SK-N-SH treated with all-trans-retinoic acid at 6 μM for 48 hours (cell line): ENCODE results near the gene LGI2.

Experiments used
- CREB5 ChIP-seq: fragments of 250-450 bp; sonication (Bioruptor Pico); IDR thresholded peaks from 2 replicates; pipeline ENCODE4 v1.5.1; 2020; ENCODE audit warnings: low read depth, mild to moderate bottlenecking, moderate library complexity
- CSRNP3 ChIP-seq: fragments of 250-450 bp; sonication (Bioruptor Pico); IDR thresholded peaks from 2 replicates; pipeline ENCODE4 v1.5.1; 2021; ENCODE audit warnings: mild to moderate bottlenecking, moderate library complexity
- GLIS3 ChIP-seq: fragments of 250-450 bp; sonication (Bioruptor Pico); IDR thresholded peaks from 2 replicates; pipeline ENCODE4 v1.5.0; 2020; ENCODE audit warnings: mild to moderate bottlenecking, moderate library complexity
- RARB ChIP-seq: fragments of 250-450 bp; sonication (Bioruptor Pico); IDR thresholded peaks from 2 replicates; pipeline ENCODE4 v1.8.0; 2021; ENCODE audit warnings: mild to moderate bottlenecking, moderate library complexity
- ZC3H10 ChIP-seq: fragments of 250-450 bp; sonication (Bioruptor Pico); IDR thresholded peaks from 2 replicates; pipeline ENCODE4 v1.5.1; 2021; ENCODE audit warnings: mild to moderate bottlenecking, moderate library complexity
- ZFP3 ChIP-seq: fragments of 250-450 bp; sonication (Bioruptor Pico); IDR thresholded peaks from 2 replicates; pipeline ENCODE4 v1.5.0; 2020; ENCODE audit warnings: mild to moderate bottlenecking, moderate library complexity
- ZFP30 ChIP-seq: fragments of 450-650 bp; formaldehyde crosslinking; IDR thresholded peaks from 2 replicates; pipeline ENCODE4 v1.5.0; 2022; ENCODE audit warnings: mild to moderate bottlenecking, moderate library complexity
- ZNF565 ChIP-seq: fragments of 450-650 bp; formaldehyde crosslinking; conservative IDR thresholded peaks from 2 replicates; pipeline ENCODE4 v1.5.0; 2020; ENCODE audit warnings: low read depth, mild to moderate bottlenecking, moderate library complexity
- TF ChIP-seq, protein P1 (sequence below): fragments of 250-450 bp; sonication (Bioruptor Pico); IDR thresholded peaks from 2 replicates; pipeline ENCODE4 v1.8.0; 2020; ENCODE audit warnings: mild to moderate bottlenecking, moderate library complexity, borderline replicate concordance

DNA sequence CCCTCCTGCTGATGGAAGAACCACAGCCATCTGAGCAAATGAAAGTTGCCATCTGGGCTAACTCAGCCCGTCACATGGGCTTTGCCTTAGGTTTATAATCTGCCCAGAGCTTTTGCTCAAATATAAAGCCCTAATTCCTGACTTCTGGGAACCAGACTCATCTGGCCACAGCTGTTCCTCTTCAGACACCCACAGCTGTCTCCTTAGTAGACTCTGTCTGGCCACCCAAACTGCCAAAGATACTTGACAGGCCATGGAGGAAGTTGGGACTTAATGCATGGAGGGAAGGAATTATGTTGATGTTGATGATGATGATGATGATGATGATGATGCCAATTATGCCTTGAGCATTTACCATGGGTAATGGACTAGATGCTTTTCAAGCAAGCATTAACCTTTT lies 8.0 kb downstream of the LGI2 start:
- TF ChIP-seq ZFP3 (CRISPR knock-in tag) (no peak), ZC3H10 (CRISPR knock-in tag) (no peak), CREB5 (CRISPR knock-in tag) (no peak), ZNF565 (CRISPR knock-in tag) (no peak), GLIS3 (CRISPR knock-in tag) (no peak), CSRNP3 (no peak), ZFP30 (CRISPR knock-in tag) (no peak), RARB (no peak)
- TF ChIP-seq, protein P1, sequence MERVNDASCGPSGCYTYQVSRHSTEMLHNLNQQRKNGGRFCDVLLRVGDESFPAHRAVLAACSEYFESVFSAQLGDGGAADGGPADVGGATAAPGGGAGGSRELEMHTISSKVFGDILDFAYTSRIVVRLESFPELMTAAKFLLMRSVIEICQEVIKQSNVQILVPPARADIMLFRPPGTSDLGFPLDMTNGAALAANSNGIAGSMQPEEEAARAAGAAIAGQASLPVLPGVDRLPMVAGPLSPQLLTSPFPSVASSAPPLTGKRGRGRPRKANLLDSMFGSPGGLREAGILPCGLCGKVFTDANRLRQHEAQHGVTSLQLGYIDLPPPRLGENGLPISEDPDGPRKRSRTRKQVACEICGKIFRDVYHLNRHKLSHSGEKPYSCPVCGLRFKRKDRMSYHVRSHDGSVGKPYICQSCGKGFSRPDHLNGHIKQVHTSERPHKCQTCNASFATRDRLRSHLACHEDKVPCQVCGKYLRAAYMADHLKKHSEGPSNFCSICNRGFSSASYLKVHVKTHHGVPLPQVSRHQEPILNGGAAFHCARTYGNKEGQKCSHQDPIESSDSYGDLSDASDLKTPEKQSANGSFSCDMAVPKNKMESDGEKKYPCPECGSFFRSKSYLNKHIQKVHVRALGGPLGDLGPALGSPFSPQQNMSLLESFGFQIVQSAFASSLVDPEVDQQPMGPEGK: no peak
